SK-N-SH (cell line): ENCODE measurements around the gene SNURF. TPM values are rescaled to one million over a fixed set of nuclear protein-coding genes. Genes with fewer than 3 reads are reported as not detected.

ENCODE experiments used
- CTCF ChIA-PET: fragments of 300-600, 350-600 bp; formaldehyde crosslinking; extraction: SDS; loops from one replicate; lab custom pipeline; 2021; lab: Yijun Ruan, JAX
- POLR2A ChIA-PET: fragments of 350-600 bp; sonication (Branson Sonifier 250); formaldehyde crosslinking; extraction: SDS; loops from one replicate; lab custom pipeline; 2020; ENCODE audit warnings: antibody characterized with exemption, inconsistent platforms; lab: Yijun Ruan, JAX
- DNase-seq: peaks from one replicate; pipeline ENCODE4 v3.0.0; 2012
- H2AFZ ChIP-seq: fragments of 200-600 bp; sonication (generic); 2 replicates; pipeline ENCODE4 v1.8.1; 2016; ENCODE audit warnings: antibody characterized with exemption, mild to moderate bottlenecking, low read depth
- H3F3A ChIP-seq: fragments of 200-600 bp; sonication (generic); replicated peaks from 2 replicates; pipeline ENCODE3; 2016; ENCODE audit warnings: antibody characterized with exemption, mild to moderate bottlenecking; ENCODE audit not compliant: insufficient read depth
- H3K27ac ChIP-seq, 2 experiments: fragments of 200-500 bp in 1 of 2; fragments of 200-600 bp in 1 of 2; sonication (Bioruptor generic) in 1 of 2; sonication (generic), shearing (Covaris generic) in 1 of 2; 2 replicates each; pipeline versions ENCODE4 v1.5.1 to v1.6.1; 2014 to 2016; ENCODE audit warnings: low read depth in 2 of 2, inconsistent platforms in 1 of 2, low read length in 1 of 2, mild to moderate bottlenecking in 1 of 2, mixed read lengths in 1 of 2
- H3K27me3 ChIP-seq: fragments of 200-600 bp; sonication (generic), shearing (Covaris generic); 2 replicates; pipeline ENCODE4 v1.6.1; 2016; ENCODE audit warnings: mixed run types; ENCODE audit not compliant: insufficient read depth
- H3K36me3 ChIP-seq, 2 experiments: fragments of 200-500 bp in 1 of 2; fragments of 200-600 bp in 1 of 2; sonication (Bioruptor generic) in 1 of 2; sonication (generic) in 1 of 2; replicated peaks in 1 of 2; 2 replicates each; pipeline versions ENCODE3 to v1.5.1; 2014 to 2016; ENCODE audit warnings: low read length in 1 of 2, mild to moderate bottlenecking in 1 of 2; ENCODE audit not compliant: insufficient read depth in 2 of 2, control insufficient read depth in 1 of 2
- H3K4me1 ChIP-seq, 2 experiments: fragments of 200-500 bp in 1 of 2; fragments of 200-600 bp in 1 of 2; sonication (Bioruptor generic) in 1 of 2; sonication (generic), shearing (Covaris generic) in 1 of 2; 2 replicates each; pipeline versions ENCODE4 v1.5.1 to v1.6.1; 2014 to 2016; ENCODE audit warnings: low read depth in 1 of 2, low read length in 1 of 2, mixed run types in 1 of 2; ENCODE audit not compliant: insufficient read depth in 2 of 2, control insufficient read depth in 1 of 2
- H3K4me2 ChIP-seq: fragments of 200-600 bp; sonication (generic), shearing (Covaris generic); 2 replicates; pipeline ENCODE4 v1.6.1; 2017; ENCODE audit warnings: mixed run types
- H3K4me3 ChIP-seq, 2 experiments: fragments of 200-500 bp in 1 of 2; fragments of 200-600 bp in 1 of 2; sonication (Bioruptor generic) in 1 of 2; sonication (generic), shearing (Covaris generic) in 1 of 2; 2 replicates each; pipeline versions ENCODE4 v1.5.1 to v1.8.1; 2014 to 2016; ENCODE audit warnings: low read depth in 2 of 2, inconsistent platforms in 1 of 2, low read length in 1 of 2, mild to moderate bottlenecking in 1 of 2, mixed read lengths in 1 of 2, moderate library complexity in 1 of 2
- H3K79me2 ChIP-seq: fragments of 200-600 bp; sonication (generic); 2 replicates; pipeline ENCODE4 v1.8.1; 2017; ENCODE audit warnings: mild to moderate bottlenecking; ENCODE audit not compliant: insufficient read depth
- H3K9ac ChIP-seq: fragments of 200-600 bp; sonication (generic); 2 replicates; pipeline ENCODE4 v1.6.1; 2017; ENCODE audit warnings: mixed run types
- H3K9me2 ChIP-seq: fragments of 200-600 bp; sonication (generic); 2 replicates; pipeline ENCODE4 v1.6.1; 2017; ENCODE audit warnings: mixed run types
- H3K9me3 ChIP-seq: fragments of 200-600 bp; sonication (generic); 2 replicates; pipeline ENCODE4 v1.6.1; 2017; ENCODE audit warnings: mixed run types, mild to moderate bottlenecking, moderate library complexity
- H4K20me1 ChIP-seq: fragments of 200-600 bp; sonication (generic); 2 replicates; pipeline ENCODE4 v1.6.1; 2017; ENCODE audit warnings: mild to moderate bottlenecking, mixed run types; ENCODE audit not compliant: insufficient read depth
- CHD2 ChIP-seq: fragments of 150-350 bp; IDR thresholded peaks from 2 replicates; pipeline ENCODE4 v1.6.1; 2018; ENCODE audit warnings: low read length; ENCODE audit not compliant: partially characterized antibody
- CTCF ChIP-seq: fragments of 200-600 bp; sonication (generic); IDR thresholded peaks from 2 replicates; pipeline ENCODE4 v1.6.1; 2017; ENCODE audit warnings: antibody characterized with exemption, mild to moderate bottlenecking, moderate library complexity
- FOSL2 ChIP-seq: IDR thresholded peaks from 2 replicates; pipeline ENCODE4 v1.4.0; 2012; ENCODE audit warnings: low read depth, mild to moderate bottlenecking, moderate library complexity, borderline replicate concordance
- FOXJ3 ChIP-seq: sonication (generic); formaldehyde crosslinking; IDR thresholded peaks from 2 replicates; pipeline ENCODE4 v1.5.1; 2020; ENCODE audit warnings: mild to moderate bottlenecking, missing genetic modification reagents
- GATA2 ChIP-seq: sonication (generic); formaldehyde crosslinking; IDR thresholded peaks from 2 replicates; pipeline ENCODE4 v1.5.0; 2020; ENCODE audit warnings: mild to moderate bottlenecking, missing genetic modification reagents
- IRF3 ChIP-seq: fragments of 150-350 bp; IDR thresholded peaks from 2 replicates; pipeline ENCODE4 v1.6.1; 2016; ENCODE audit warnings: mild to moderate bottlenecking, low read depth, low read length
- MEF2A ChIP-seq: IDR thresholded peaks from 2 replicates; pipeline ENCODE4 v1.4.0; 2012; ENCODE audit warnings: low read depth, borderline replicate concordance
- MXI1 ChIP-seq: IDR thresholded peaks from 2 replicates; pipeline ENCODE4 v1.6.1; 2012; ENCODE audit warnings: mild to moderate bottlenecking, low read depth, low read length, improper control_type of control experiment
- NFIC ChIP-seq: IDR thresholded peaks from 2 replicates; pipeline ENCODE4 v1.4.0; 2012; ENCODE audit warnings: borderline replicate concordance
- RAD21 ChIP-seq: IDR thresholded peaks from 2 replicates; pipeline ENCODE4 v1.6.1; 2012; ENCODE audit warnings: mild to moderate bottlenecking, low read length
- RCOR1 ChIP-seq: fragments of 150-350 bp; IDR thresholded peaks from 2 replicates; pipeline ENCODE4 v1.6.1; 2017; ENCODE audit warnings: antibody characterized with exemption, low read length
- RFX5 ChIP-seq: IDR thresholded peaks from 2 replicates; pipeline ENCODE4 v1.6.1; 2012; ENCODE audit warnings: mild to moderate bottlenecking, improper control_type of control experiment, low read length
- SIN3A ChIP-seq: IDR thresholded peaks from 2 replicates; pipeline ENCODE4 v1.6.1; 2012; ENCODE audit warnings: low read depth, mild to moderate bottlenecking, low read length, moderate library complexity, borderline replicate concordance
- TCF12 ChIP-seq: IDR thresholded peaks from 2 replicates; pipeline ENCODE4 v1.4.0; 2012
- TEAD4 ChIP-seq: IDR thresholded peaks from 2 replicates; pipeline ENCODE4 v1.4.0; 2012; ENCODE audit warnings: mild to moderate bottlenecking, borderline replicate concordance; ENCODE audit not compliant: insufficient read depth
- YY1 ChIP-seq: IDR thresholded peaks from 2 replicates; pipeline ENCODE4 v1.4.0; 2012; ENCODE audit warnings: low read depth, mild to moderate bottlenecking
- WGBS: methylation state at CpG from one replicate; pipeline ENCODE4 v1.1.6; 2017; ENCODE audit warnings: low lambda C conversion rate; 5-methylcytosine and 5-hydroxymethylcytosine counted together
- polyA plus RNA-seq, 3 experiments: library from polyadenylated mRNA; depleted of rRNA; stranded (reverse); fragments of >200 nt; gene quantifications; 2 replicates each; pipeline ENCODE4 v1.2.3, GENCODE V29; 2012
- TF ChIP-seq, protein P1 (sequence below): IDR thresholded peaks from 2 replicates; pipeline ENCODE4 v1.4.0; 2012; ENCODE audit warnings: low read depth
- TF ChIP-seq, protein P2 (sequence below): fragments of 150-350 bp; IDR thresholded peaks from 2 replicates; pipeline ENCODE4 v1.6.1; 2017; ENCODE audit warnings: antibody characterized with exemption, low read length, low read depth, borderline replicate concordance
- TF ChIP-seq, protein P3 (sequence below): IDR thresholded peaks from 2 replicates; pipeline ENCODE4 v1.4.0; 2012; ENCODE audit warnings: low read depth, borderline replicate concordance
- TF ChIP-seq, protein P4 (sequence below): IDR thresholded peaks from 2 replicates; pipeline ENCODE4 v1.4.0; 2012; ENCODE audit warnings: low read depth, borderline replicate concordance

Gene SNURF
- polyA plus RNA-seq, 1 of the 3 experiments (the other 2 are of a cell fraction), result 16.0 TPM

DNA sequence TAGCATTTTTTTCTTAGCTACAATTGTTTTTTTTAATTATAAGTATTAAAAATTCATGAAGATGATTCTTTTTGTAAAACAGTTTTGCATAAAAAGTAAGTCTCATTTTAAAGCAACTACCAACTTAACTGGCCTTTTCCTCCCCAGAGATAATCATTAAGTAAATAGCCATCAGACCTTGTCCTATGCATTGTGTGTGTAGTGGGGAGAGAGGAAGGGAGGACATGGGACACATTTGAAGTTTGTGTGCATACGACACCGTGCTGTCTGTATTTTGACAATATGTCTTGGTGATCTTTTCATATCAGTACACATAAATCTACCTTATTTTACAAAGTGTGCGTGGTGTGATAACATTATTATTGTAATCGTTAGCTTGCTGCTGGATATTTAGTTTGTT lies 8.1 kb downstream of the SNURF start:
- no peak for DNase-seq
- ChIA-PET POLR2A (no interaction called here), CTCF (no interaction called here)
- peaks cover 12% of the 10 kb centered on the region; the same call in 1 of the 2 replicates for H4K20me1 ChIP-seq
- peaks cover 68% of the 10 kb centered on the region for H3K79me2 ChIP-seq
- H3K27me3 ChIP-seq, result no peaks in the 10 kb centered on the region
- no peak overlapping the region for H3K4me3 ChIP-seq
- H3K36me3 ChIP-seq, result peaks cover 22 to 44% of the 10 kb centered on the region in 2 experiments
- WGBS, result 83% methylated on average over 4 of the region's 4 CpGs
- 0 out of 4 replicates have a peak, but pooled peaks cover 0 to under 1% of the 10 kb centered on the region in 2 experiments for H3K4me1 ChIP-seq
- no peak overlapping the region for H3K9ac ChIP-seq
- no peaks in the 10 kb centered on the region for H3K9me2 ChIP-seq
- H3K4me2 ChIP-seq, result no peak overlapping the region
- H3F3A ChIP-seq, result peaks cover 9% of the 10 kb centered on the region
- H3K9me3 ChIP-seq, result no peaks in the 10 kb centered on the region
- TF ChIP-seq RCOR1 (no peak), MEF2A (no peak), RAD21 (no peak), GATA2 (no peak), FOSL2 (no peak), FOXJ3 (CRISPR knock-in tag) (no peak), CTCF (no peak), TCF12 (no peak), YY1 (no peak), IRF3 (no peak), RFX5 (no peak), CHD2 (no peak), SIN3A (no peak), NFIC (no peak), TEAD4 (no peak), MXI1 (no peak)
- TF ChIP-seq, protein P1, sequence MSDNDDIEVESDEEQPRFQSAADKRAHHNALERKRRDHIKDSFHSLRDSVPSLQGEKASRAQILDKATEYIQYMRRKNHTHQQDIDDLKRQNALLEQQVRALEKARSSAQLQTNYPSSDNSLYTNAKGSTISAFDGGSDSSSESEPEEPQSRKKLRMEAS, result no peak
- TF ChIP-seq, protein P2, sequence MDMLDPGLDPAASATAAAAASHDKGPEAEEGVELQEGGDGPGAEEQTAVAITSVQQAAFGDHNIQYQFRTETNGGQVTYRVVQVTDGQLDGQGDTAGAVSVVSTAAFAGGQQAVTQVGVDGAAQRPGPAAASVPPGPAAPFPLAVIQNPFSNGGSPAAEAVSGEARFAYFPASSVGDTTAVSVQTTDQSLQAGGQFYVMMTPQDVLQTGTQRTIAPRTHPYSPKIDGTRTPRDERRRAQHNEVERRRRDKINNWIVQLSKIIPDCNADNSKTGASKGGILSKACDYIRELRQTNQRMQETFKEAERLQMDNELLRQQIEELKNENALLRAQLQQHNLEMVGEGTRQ, result no peak
- TF ChIP-seq, protein P3, sequence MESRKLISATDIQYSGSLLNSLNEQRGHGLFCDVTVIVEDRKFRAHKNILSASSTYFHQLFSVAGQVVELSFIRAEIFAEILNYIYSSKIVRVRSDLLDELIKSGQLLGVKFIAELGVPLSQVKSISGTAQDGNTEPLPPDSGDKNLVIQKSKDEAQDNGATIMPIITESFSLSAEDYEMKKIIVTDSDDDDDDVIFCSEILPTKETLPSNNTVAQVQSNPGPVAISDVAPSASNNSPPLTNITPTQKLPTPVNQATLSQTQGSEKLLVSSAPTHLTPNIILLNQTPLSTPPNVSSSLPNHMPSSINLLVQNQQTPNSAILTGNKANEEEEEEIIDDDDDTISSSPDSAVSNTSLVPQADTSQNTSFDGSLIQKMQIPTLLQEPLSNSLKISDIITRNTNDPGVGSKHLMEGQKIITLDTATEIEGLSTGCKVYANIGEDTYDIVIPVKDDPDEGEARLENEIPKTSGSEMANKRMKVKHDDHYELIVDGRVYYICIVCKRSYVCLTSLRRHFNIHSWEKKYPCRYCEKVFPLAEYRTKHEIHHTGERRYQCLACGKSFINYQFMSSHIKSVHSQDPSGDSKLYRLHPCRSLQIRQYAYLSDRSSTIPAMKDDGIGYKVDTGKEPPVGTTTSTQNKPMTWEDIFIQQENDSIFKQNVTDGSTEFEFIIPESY, result no peak
- TF ChIP-seq, protein P4, sequence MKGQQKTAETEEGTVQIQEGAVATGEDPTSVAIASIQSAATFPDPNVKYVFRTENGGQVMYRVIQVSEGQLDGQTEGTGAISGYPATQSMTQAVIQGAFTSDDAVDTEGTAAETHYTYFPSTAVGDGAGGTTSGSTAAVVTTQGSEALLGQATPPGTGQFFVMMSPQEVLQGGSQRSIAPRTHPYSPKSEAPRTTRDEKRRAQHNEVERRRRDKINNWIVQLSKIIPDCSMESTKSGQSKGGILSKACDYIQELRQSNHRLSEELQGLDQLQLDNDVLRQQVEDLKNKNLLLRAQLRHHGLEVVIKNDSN, result no peak
- no peak overlapping the region for H3K27ac ChIP-seq
- no peak overlapping the region for H2AFZ ChIP-seq
